SU-DHL-6 (cell line): ENCODE results near the gene JAKMIP1.

Source experiments
- H2AFZ ChIP-seq: fragments of 200-600 bp; sonication (generic); 2 replicates; pipeline ENCODE4 v1.6.1; 2014; ENCODE audit warnings: low read depth, mild to moderate bottlenecking, moderate library complexity, mixed read lengths, antibody characterized with exemption, low read length; ENCODE audit not compliant: severe bottlenecking
- H3F3A ChIP-seq: fragments of 200-600 bp; shearing (Covaris generic); 2 replicates; pipeline ENCODE4 v1.6.0; 2016; ENCODE audit warnings: antibody characterized with exemption, mild to moderate bottlenecking; ENCODE audit not compliant: insufficient read depth
- H3K27ac ChIP-seq: fragments of 200-600 bp; sonication (generic); 2 replicates; pipeline ENCODE4 v1.5.1; 2016; ENCODE audit warnings: low read depth, mild to moderate bottlenecking, low read length, moderate library complexity, mixed read lengths
- H3K27me3 ChIP-seq: fragments of 200-600 bp; sonication (generic), shearing (Covaris generic); 2 replicates; pipeline ENCODE4 v1.6.0; 2014; ENCODE audit warnings: mild to moderate bottlenecking, low read length
- H3K36me3 ChIP-seq: fragments of 200-600 bp; sonication (generic); 2 replicates; pipeline ENCODE4 v1.6.1; 2014; ENCODE audit warnings: mild to moderate bottlenecking, low read length, mixed read lengths
- H3K4me2 ChIP-seq: fragments of 300-600, 200-600 bp; shearing (Covaris generic), sonication (generic); 2 replicates; pipeline ENCODE4 v1.6.0; 2014; ENCODE audit warnings: low read length, low read depth, mild to moderate bottlenecking; ENCODE audit not compliant: poor library complexity, severe bottlenecking
- H3K4me3 ChIP-seq: fragments of 200-600 bp; sonication (generic); 2 replicates; pipeline ENCODE4 v1.5.1; 2014; ENCODE audit warnings: antibody characterized with exemption, low read length, mild to moderate bottlenecking, mixed read lengths; ENCODE audit not compliant: insufficient read depth, poor library complexity, severe bottlenecking
- H3K79me2 ChIP-seq: fragments of 200-600 bp; sonication (generic); 2 replicates; pipeline ENCODE4 v1.6.1; 2014; ENCODE audit warnings: mild to moderate bottlenecking, low read length, moderate library complexity; ENCODE audit not compliant: insufficient read depth
- H3K9ac ChIP-seq: fragments of 200-600 bp; sonication (generic); 2 replicates; pipeline ENCODE4 v1.7.0; 2014; ENCODE audit warnings: mild to moderate bottlenecking, low read length
- H3K9me2 ChIP-seq: fragments of 200-600 bp; sonication (generic); replicated peaks from 2 replicates; pipeline ENCODE4 v1.6.1; 2014; ENCODE audit warnings: low read length; ENCODE audit not compliant: insufficient read depth
- H3K9me3 ChIP-seq: fragments of 200-600 bp; sonication (generic); 2 replicates; pipeline ENCODE4 v1.6.1; 2014; ENCODE audit warnings: low read length, mixed read lengths; ENCODE audit not compliant: insufficient read depth
- H4K20me1 ChIP-seq: fragments of 200-600 bp; sonication (generic); 2 replicates; pipeline ENCODE4 v1.6.1; 2014; ENCODE audit warnings: low read depth, mild to moderate bottlenecking, antibody characterized with exemption, low read length, moderate library complexity, mixed read lengths
- CTCF ChIP-seq: fragments of 200-600 bp; sonication (generic); IDR thresholded peaks from one replicate; pipeline ENCODE4 v1.5.1; 2017; ENCODE audit warnings: antibody characterized with exemption, mild to moderate bottlenecking, low read length, moderate library complexity; ENCODE audit not compliant: insufficient read depth, poor library complexity, severe bottlenecking
- EZH2phosphoT487 ChIP-seq: fragments of 200-600 bp; sonication (generic), shearing (Covaris generic); conservative IDR thresholded peaks from 2 replicates; pipeline ENCODE4 v1.6.1; 2018; ENCODE audit warnings: mild to moderate bottlenecking, antibody characterized with exemption, low read length, moderate library complexity, mixed read lengths

The JAKMIP1 gene

DNA sequence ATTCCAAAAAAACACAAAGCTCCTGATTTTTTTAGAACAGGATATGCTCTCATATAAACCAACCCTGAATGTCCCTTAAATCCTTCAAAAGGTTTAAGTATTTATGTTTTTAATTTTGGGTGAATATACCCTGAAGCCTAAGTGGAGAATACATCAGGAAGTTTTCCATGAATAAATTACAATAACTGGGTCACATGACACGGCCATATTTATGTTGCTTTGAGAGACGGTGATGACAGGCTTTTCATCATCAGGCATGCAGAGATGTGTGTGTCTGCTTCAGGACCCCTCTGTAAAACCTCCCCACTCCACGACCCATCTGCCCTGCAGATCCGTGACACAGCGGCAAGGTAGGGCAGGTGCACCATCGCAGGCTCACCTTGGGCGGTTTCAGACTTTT is 121.8 kb downstream of the JAKMIP1 start:
- no peak for TF ChIP-seq CTCF
- TF ChIP-seq EZH2phosphoT487, result no peak
- Histone ChIP-seq H2AFZ (no peak overlapping the region), H3K27ac (no peak overlapping the region), H3K36me3 (no peaks in the 10 kb centered on the region), H3K27me3 (no peaks in the 10 kb centered on the region), H3K79me2 (no peaks in the 10 kb centered on the region), H3K4me3 (no peak overlapping the region), H3K9me3 (no peaks in the 10 kb centered on the region), H4K20me1 (no peaks in the 10 kb centered on the region), H3K9me2 (no peaks in the 10 kb centered on the region), H3K4me2 (no peak overlapping the region), H3K9ac (no peak overlapping the region), H3F3A (no peaks in the 10 kb centered on the region)

- Histone ChIP-seq H3K79me2 (no peaks in the 10 kb centered on the region), H3K9me3 (no peaks in the 10 kb centered on the region), H3K4me3 (no peak overlapping the region), H3K27me3 (no peaks in the 10 kb centered on the region), H3K27ac (no peak overlapping the region), H2AFZ (no peak overlapping the region), H3F3A (no peaks in the 10 kb centered on the region), H3K4me2 (no peak overlapping the region), H4K20me1 (no peaks in the 10 kb centered on the region), H3K36me3 (no peaks in the 10 kb centered on the region), H3K9me2 (no peaks in the 10 kb centered on the region), H3K9ac (no peak overlapping the region)
- no peak for TF ChIP-seq EZH2phosphoT487
- TF ChIP-seq CTCF, result no peak
Observed at GRCh38 chr4:6076391-6076790, 124.0 kb downstream of the JAKMIP1 start.

DNA sequence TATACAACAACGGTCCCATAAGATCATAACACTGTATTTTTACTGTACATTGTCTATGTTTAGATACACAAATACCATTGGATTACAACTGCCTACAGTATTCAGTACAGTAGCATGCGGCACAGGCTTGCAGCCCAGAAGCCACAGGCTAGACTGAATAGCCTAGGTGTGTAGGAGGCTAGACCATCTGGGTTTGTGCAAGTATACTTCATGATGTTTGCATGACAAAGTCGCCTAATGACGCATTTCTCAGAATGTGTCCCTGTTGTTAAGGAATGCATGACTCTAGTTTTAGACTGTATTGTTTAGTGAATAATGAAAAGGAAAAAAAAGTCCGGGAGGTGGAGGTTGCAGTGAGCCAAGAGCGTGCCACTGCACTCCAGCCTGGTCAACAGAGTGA is 125.6 kb downstream of the JAKMIP1 start:
- H3K9ac ChIP-seq, result no peak overlapping the region
- TF ChIP-seq CTCF, result no peak
- TF ChIP-seq EZH2phosphoT487, result no peak
- H3K4me2 ChIP-seq, result no peak overlapping the region
- no peaks in the 10 kb centered on the region for H3K9me2 ChIP-seq
- no peaks in the 10 kb centered on the region for H3K79me2 ChIP-seq
- H3K9me3 ChIP-seq, result no peaks in the 10 kb centered on the region
- no peak overlapping the region for H3K27ac ChIP-seq
- no peaks in the 10 kb centered on the region for H3K27me3 ChIP-seq
- H3F3A ChIP-seq, result no peaks in the 10 kb centered on the region
- H3K36me3 ChIP-seq, result no peaks in the 10 kb centered on the region
- H3K4me3 ChIP-seq, result no peak overlapping the region
- no peak overlapping the region for H2AFZ ChIP-seq
- no peaks in the 10 kb centered on the region for H4K20me1 ChIP-seq
